ENCODE results near the gene SORBS1. TPM values are rescaled to one million over a fixed set of nuclear protein-coding genes. Genes with fewer than 3 reads are reported as not detected.

Gene SORBS1
- total and polyA plus RNA-seq, 2 donors (not counting 1 experiment from before 2014, with no cell fraction given), result 0.21 to 1.5 TPM

DNA sequence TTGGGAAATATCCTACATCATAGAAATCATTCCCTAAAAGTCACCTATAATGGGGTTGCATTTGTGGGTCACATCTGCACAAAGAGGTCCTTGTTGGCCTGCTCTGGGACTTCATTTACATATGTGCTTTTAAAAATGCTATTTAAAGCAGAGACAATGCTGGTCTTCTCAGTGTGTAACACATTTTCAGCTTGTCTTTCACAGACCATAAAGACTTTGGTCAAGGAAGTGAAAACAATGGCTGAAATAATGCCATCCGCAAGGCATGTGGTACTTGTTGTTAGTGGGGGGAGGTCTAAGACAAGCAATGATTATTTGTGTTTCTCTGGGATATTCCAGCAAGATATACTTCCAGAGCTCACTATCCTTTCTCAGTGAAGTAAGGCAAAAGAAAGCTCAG, 185.8 kb downstream of the SORBS1 start:
- Mint-ChIP-seq H3K27ac (no peak overlapping the region), H3K27me3 (peaks cover 58% of the 10 kb centered on the region), H3K4me3 (no peak overlapping the region), H3K4me1 (no peaks in the 10 kb centered on the region), H3K9me3 (ENCODE audit: insufficient read depth) (no peaks in the 10 kb centered on the region)
- TF ChIP-seq, protein P1, sequence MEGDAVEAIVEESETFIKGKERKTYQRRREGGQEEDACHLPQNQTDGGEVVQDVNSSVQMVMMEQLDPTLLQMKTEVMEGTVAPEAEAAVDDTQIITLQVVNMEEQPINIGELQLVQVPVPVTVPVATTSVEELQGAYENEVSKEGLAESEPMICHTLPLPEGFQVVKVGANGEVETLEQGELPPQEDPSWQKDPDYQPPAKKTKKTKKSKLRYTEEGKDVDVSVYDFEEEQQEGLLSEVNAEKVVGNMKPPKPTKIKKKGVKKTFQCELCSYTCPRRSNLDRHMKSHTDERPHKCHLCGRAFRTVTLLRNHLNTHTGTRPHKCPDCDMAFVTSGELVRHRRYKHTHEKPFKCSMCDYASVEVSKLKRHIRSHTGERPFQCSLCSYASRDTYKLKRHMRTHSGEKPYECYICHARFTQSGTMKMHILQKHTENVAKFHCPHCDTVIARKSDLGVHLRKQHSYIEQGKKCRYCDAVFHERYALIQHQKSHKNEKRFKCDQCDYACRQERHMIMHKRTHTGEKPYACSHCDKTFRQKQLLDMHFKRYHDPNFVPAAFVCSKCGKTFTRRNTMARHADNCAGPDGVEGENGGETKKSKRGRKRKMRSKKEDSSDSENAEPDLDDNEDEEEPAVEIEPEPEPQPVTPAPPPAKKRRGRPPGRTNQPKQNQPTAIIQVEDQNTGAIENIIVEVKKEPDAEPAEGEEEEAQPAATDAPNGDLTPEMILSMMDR (IDR thresholded peaks at IDR 0.05), result no peak
- TF ChIP-seq EZH2 (IDR thresholded peaks at IDR 0.05; ENCODE audit: borderline replicate concordance, insufficient read depth, low read depth, low read length, poor library complexity, severe bottlenecking), result no peak
- peaks cover 0 to 9% (median 1%) of the 10 kb centered on the region in 4 experiments for H3K27me3 ChIP-seq (replicated peaks in 1 of 4; ENCODE audit: control extremely low read depth in 1 of 4, control insufficient read depth in 3 of 4, insufficient read depth in 4 of 4, low read length in 3 of 4)
- peaks cover 0 to 4% (median 3%) of the 10 kb centered on the region in 3 donors for H3K9me3 ChIP-seq (ENCODE audit: control extremely low read depth in 1 of 3, control insufficient read depth in 2 of 3, insufficient read depth in 1 of 3, low read length in 2 of 3)
- no peaks in the 10 kb centered on the region for H3K36me3 ChIP-seq (replicated peaks in 1 of 2; ENCODE audit: control extremely low read depth in 1 of 2, control insufficient read depth in 1 of 2, extremely low read depth in 1 of 2, insufficient read depth in 2 of 2, low read length in 1 of 2)
- H3K27ac ChIP-seq (ENCODE audit: low read length in 2 of 2), result no peak overlapping the region
- POLR2A ChIA-PET, result no interaction called here
- intact Hi-C loops (cut with micrococcal nuclease), result no loop called here
- WGBS (ENCODE audit: insufficient coverage), result no CpG with 5 or more reads among the region's 1 CpG
- DNase-seq, result no peak
- H4K20me1 ChIP-seq (ENCODE audit: control insufficient read depth, insufficient read depth, low read length, poor library complexity, severe bottlenecking), result no peaks in the 10 kb centered on the region
- H3K9ac ChIP-seq (ENCODE audit: low read length), result no peak overlapping the region
- no peaks in the 10 kb centered on the region for H3K4me1 ChIP-seq (ENCODE audit: control insufficient read depth in 2 of 2, insufficient read depth in 2 of 2, low read length in 2 of 2)
- CTCF ChIA-PET, result interaction anchor here (0.7 to 6.1 kb wide), 9 partner anchors 11 to 226 kb away, joined by 3 to 76 read pairs (median 5); no protein-coding TSS in a partner anchor
- ATAC-seq (ENCODE audit: low read depth), result no peak
- H3K4me3 ChIP-seq (ENCODE audit: control extremely low read depth in 1 of 5, extremely low read depth in 1 of 5, insufficient read depth in 1 of 5, low read depth in 2 of 5, low read length in 4 of 5), result no peak overlapping the region
- no peak overlapping the region for H2AFZ ChIP-seq (ENCODE audit: insufficient read depth, low read depth, low read length, poor library complexity, severe bottlenecking)
- no peak overlapping the region for H3K4me2 ChIP-seq (replicated peaks; ENCODE audit: low read depth, low read length, poor library complexity, severe bottlenecking)
- no peaks in the 10 kb centered on the region for H3K79me2 ChIP-seq (ENCODE audit: control insufficient read depth, insufficient read depth, low read length)

DNA sequence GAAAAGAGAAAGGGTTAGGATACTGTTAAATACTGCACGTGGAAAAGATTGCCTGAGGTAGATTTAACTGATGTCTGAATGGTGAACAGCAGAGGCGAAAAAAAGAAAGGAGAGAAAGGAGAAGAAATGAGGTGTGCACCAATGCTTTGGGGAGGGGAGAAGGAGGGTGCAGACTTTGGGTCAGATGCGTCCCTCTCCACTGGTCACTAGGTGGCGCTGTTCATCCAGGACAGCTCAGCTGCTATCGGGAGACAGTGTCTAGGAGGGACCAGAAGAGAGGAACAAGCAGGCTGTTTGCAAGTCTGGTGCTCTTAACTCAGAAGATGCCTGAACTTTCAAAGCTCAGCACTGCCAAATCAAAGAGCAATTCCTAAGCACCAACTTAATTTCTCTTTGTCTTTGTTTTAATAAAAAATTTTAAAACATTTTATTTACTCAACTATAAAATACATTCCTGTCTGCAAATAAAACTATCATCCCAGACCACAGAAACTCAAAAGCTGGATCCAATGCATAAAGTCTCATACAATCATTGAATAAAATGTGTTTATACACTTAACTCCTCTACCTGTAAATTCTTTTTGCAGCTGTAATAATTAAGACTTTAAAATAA, 186.5 kb downstream of the SORBS1 start:
- Histone ChIP-seq H3K4me3 (ENCODE audit: control extremely low read depth in 1 of 5, extremely low read depth in 1 of 5, insufficient read depth in 1 of 5, low read depth in 2 of 5, low read length in 4 of 5) (no peak overlapping the region), H3K9ac (ENCODE audit: low read length) (no peak overlapping the region), H3K27me3 (replicated peaks in 1 of 4; ENCODE audit: control extremely low read depth in 1 of 4, control insufficient read depth in 3 of 4, insufficient read depth in 4 of 4, low read length in 3 of 4) (peaks cover 0 to 9% (median 1%) of the 10 kb centered on the region in 4 experiments), H3K4me2 (replicated peaks; ENCODE audit: low read depth, low read length, poor library complexity, severe bottlenecking) (no peak overlapping the region), H2AFZ (ENCODE audit: insufficient read depth, low read depth, low read length, poor library complexity, severe bottlenecking) (no peak overlapping the region), H3K36me3 (replicated peaks in 1 of 2; ENCODE audit: control extremely low read depth in 1 of 2, control insufficient read depth in 1 of 2, extremely low read depth in 1 of 2, insufficient read depth in 2 of 2, low read length in 1 of 2) (no peaks in the 10 kb centered on the region), H4K20me1 (ENCODE audit: control insufficient read depth, insufficient read depth, low read length, poor library complexity, severe bottlenecking) (no peaks in the 10 kb centered on the region), H3K79me2 (ENCODE audit: control insufficient read depth, insufficient read depth, low read length) (no peaks in the 10 kb centered on the region), H3K27ac (ENCODE audit: low read length in 2 of 2) (no peak overlapping the region), H3K9me3 (ENCODE audit: control extremely low read depth in 1 of 3, control insufficient read depth in 2 of 3, insufficient read depth in 1 of 3, low read length in 2 of 3) (peaks cover 0 to 4% (median 3%) of the 10 kb centered on the region in 3 donors), H3K4me1 (ENCODE audit: control insufficient read depth in 2 of 2, insufficient read depth in 2 of 2, low read length in 2 of 2) (no peaks in the 10 kb centered on the region)
- ATAC-seq (ENCODE audit: low read depth) (peak; percentile 53), DNase-seq (peak; percentile 71)
- Mint-ChIP-seq H3K4me3 (no peak overlapping the region), H3K9me3 (ENCODE audit: insufficient read depth) (no peaks in the 10 kb centered on the region), H3K4me1 (no peaks in the 10 kb centered on the region), H3K27me3 (peaks cover 55% of the 10 kb centered on the region), H3K27ac (no peak overlapping the region)
- no peak for TF ChIP-seq EZH2 (IDR thresholded peaks at IDR 0.05; ENCODE audit: borderline replicate concordance, insufficient read depth, low read depth, low read length, poor library complexity, severe bottlenecking)
- TF ChIP-seq, protein P1 (IDR thresholded peaks at IDR 0.05), result peak; percentile 63
- POLR2A ChIA-PET, result no interaction called here
- WGBS (ENCODE audit: insufficient coverage), result 29% methylated on average over 5 of the region's 5 CpGs
- intact Hi-C loops (cut with micrococcal nuclease), result no loop called here
- CTCF ChIA-PET, result interaction anchor here (0.6 to 6.1 kb wide), 12 partner anchors 11 to 229 kb away, joined by 3 to 76 read pairs (median 4); no protein-coding TSS in a partner anchor
